AG10803 (cell line): Measurements from ENCODE around the gene ISCA2.
A peak's percentile ranks its signal among the peaks of the same experiment; 100 is the strongest.

ENCODE experiments used
- DNase-seq: peaks from one replicate; pipeline ENCODE4 v3.0.0; 2010; ENCODE audit warnings: low read depth
- H3K4me3 ChIP-seq: 2 replicates; pipeline ENCODE4 v1.5.1; 2011; ENCODE audit warnings: mild to moderate bottlenecking, low read length, control low read depth
- TF ChIP-seq, protein P1 (sequence below): conservative IDR thresholded peaks from 2 replicates; pipeline ENCODE4 v1.5.1; 2011; ENCODE audit warnings: mild to moderate bottlenecking, low read length, control low read depth, inconsistent platforms

Gene ISCA2

DNA sequence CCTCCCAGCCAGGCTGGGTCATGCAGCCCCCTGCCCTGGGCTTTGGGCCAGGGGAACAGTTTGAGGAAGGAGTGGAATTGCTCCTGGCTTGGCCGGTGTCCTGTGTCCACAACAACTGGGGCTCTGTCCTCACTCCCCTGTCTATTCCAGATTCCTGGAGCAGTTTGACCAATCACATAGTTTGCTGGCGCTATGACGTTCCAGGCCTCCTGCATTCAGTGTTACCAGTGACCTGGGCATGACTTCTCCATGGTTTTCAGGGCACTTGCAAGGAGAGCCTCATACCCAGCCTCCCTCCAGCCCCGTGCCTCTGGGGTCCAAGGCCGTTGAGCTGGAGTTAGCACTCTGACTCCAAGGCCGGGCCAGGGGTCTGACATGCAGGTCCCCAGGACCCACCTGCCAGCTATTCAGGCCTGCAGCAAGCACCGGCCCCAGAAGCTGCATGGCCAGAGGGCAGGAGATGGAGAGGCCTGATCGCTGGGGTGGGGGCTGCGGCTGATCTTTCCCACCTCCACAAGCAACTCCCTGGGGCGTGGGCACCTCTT is 34.2 kb downstream of the ISCA2 start:
- TF ChIP-seq, protein P1, sequence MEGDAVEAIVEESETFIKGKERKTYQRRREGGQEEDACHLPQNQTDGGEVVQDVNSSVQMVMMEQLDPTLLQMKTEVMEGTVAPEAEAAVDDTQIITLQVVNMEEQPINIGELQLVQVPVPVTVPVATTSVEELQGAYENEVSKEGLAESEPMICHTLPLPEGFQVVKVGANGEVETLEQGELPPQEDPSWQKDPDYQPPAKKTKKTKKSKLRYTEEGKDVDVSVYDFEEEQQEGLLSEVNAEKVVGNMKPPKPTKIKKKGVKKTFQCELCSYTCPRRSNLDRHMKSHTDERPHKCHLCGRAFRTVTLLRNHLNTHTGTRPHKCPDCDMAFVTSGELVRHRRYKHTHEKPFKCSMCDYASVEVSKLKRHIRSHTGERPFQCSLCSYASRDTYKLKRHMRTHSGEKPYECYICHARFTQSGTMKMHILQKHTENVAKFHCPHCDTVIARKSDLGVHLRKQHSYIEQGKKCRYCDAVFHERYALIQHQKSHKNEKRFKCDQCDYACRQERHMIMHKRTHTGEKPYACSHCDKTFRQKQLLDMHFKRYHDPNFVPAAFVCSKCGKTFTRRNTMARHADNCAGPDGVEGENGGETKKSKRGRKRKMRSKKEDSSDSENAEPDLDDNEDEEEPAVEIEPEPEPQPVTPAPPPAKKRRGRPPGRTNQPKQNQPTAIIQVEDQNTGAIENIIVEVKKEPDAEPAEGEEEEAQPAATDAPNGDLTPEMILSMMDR: no peak
- DNase-seq: no peak
- H3K4me3 ChIP-seq: no peak overlapping the region

DNA sequence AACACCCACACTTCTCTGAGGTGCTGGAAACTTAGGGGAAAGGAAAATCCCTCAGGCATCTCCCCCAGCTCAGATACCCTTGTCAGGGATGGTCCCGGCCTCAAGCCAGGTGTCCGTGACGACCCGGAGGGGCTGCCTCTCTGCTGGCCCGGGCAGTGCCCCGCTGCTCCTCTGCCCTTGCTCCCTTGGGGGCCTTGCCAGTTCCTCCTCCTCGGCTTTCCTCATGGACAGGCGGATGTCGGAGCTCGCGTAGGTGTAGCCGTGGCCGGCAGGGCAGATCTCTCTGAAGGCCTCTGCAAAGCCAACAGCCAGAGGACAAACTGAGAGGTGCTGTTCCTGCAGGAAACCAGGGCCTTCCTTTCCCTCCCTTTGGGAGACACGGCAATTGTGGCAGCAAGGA is 34.8 kb downstream of the ISCA2 start:
- no peak for DNase-seq
- H3K4me3 ChIP-seq: no peak overlapping the region
- TF ChIP-seq, protein P1: no peak

DNA sequence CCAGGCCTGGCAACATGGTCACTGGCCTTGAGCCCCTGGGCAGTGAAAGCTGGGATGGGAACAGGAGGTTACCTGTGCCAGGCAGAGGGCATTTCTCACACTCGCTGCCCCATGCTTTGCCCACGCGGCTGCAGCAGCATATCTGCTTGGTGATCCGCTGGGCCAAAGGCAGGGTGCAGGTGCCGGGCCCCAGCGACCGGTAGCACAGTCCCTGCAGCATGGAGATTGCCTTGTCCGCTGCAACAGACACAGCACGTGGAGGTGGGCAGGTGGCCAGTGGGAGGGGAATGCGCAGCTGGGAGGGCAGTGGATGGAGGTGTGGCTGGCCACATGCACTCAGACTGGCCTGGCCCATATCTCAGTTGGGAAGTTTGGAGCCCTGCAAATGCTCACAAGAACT is 35.3 kb downstream of the ISCA2 start:
- H3K4me3 ChIP-seq: no peak overlapping the region
- TF ChIP-seq, protein P1: no peak
- no peak for DNase-seq

DNA sequence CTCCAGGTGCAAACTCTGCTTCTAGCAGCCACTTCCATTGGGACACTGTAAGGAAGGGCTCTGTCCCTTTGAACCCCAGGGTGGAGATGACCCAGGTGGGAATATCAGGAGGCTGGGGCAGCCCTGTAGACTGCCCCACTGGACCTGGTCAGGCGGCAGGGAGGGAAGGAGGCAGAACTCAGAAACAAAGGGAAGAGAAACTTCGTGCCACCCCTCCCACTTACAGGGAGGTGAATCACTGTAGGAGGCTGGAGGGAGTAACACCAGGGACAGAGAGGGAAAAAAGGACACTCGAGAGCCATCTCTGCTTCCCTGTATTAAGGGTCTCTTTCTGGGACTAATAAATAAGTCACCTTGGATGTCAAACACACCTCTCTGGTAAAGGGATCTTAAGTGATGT is 37.4 kb downstream of the ISCA2 start:
- TF ChIP-seq, protein P1: no peak

DNA sequence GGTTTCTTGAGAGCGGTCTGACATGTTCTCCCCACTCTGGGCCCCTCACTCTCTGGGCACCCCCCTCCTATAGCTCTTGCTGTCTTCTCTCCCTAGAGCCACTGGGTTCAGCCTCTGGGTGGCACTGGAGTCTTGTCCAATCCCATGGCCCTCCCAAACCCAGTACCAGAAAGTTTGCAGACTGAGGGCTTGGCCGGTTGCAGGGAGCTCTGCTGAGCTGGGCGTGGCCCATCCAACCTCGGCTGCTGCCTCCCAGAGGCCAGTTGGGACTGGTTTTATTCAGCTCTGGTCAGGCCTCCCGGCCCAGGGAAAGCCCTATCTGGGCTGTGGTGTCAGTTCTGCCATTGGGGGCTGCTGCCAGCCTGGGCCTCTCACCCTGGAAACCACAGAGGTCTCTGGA is 37.9 kb downstream of the ISCA2 start:
- peak; percentile 51 for DNase-seq

More for the DNA sequence above, 37.4 kb downstream of the ISCA2 start:
- no peak overlapping the region for H3K4me3 ChIP-seq
- DNase-seq: no peak

DNA sequence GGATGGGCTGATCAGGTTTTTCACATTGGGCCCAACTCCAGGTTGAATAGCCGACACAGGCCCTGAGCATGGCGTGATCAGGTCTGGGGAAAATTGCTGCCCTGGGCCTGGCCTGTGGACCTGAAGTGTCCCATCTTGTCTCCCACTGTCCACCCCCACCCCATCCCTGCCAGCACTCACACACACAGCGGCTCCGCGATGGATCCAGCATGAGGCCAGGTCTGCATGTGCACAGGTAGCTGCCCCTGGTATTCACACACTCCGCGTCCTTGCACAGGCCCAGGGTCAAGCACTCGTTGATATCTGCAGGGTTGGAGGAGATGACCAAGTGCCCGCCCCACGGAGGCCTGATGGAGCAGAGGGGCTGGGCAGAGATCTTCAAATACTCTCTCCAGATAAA is 38.7 kb downstream of the ISCA2 start:
- no peak overlapping the region for H3K4me3 ChIP-seq
- TF ChIP-seq, protein P1: no peak
- DNase-seq: no peak

More for the DNA sequence above, 37.9 kb downstream of the ISCA2 start:
- H3K4me3 ChIP-seq: no peak overlapping the region
- TF ChIP-seq, protein P1: peak; percentile 26; the same call in 1 of the 2 replicates

DNA sequence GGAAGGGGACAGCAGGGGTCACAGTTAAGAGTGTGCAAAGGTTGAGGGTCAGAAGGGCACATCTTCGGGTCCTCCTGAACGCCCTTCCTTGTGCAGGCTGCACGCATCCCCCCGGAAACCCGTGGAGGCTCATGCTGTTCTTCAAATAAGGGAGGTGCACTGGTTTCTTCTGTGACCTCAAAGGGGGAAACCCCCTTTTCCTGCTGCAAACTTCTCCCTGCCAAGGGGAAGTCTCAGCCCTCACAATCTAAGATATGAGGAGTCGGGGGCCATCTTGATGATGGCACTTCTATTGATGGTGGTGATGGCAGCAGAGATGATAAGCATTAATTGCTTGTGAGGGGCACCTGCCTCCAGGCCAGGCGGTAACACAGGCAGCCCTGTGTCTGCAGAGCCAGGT is 40.0 kb downstream of the ISCA2 start:
- TF ChIP-seq, protein P1: no peak

More for the DNA sequence above, 40.0 kb downstream of the ISCA2 start:
- no peak for DNase-seq
- no peak overlapping the region for H3K4me3 ChIP-seq
